K562 (cell line): ENCODE data around the gene KCNN3. TPM values are rescaled to one million over a fixed set of nuclear protein-coding genes. Genes with fewer than 3 reads are reported as not detected.

Source experiments
- ATAC-seq: fragments of 200-7000 bp; cut with Tn5 transposase; 3 replicates; pipeline ENCODE4 v1.9.1; 2020; ENCODE audit warnings: moderate library complexity
- BruUV-seq: library from RNA; stranded (reverse); fragments of 400-500 nt; replicated peaks from 2 replicates; lab custom pipeline; 2021; lab: Mats Ljungman, UMichigan
- CTCF ChIA-PET: fragments of 300-600 bp; formaldehyde crosslinking; extraction: SDS; loops from one replicate; lab custom pipeline; 2021; ENCODE audit warnings: low intra/inter-chr PET ratio; lab: Yijun Ruan, JAX
- POLR2A ChIA-PET: fragments of 300-600, 350-650 bp; sonication (Branson Sonifier 250); formaldehyde crosslinking; extraction: SDS; loops from one replicate; lab custom pipeline; 2021; ENCODE audit warnings: antibody characterized with exemption, inconsistent platforms; lab: Yijun Ruan, JAX
- DNase-seq, 4 experiments: peaks; one replicate each; pipeline versions ENCODE4 v3.0.0 to v3.0.0-alpha.2; 2011 to 2018; ENCODE audit warnings: low spot score in 3 of 4, mixed read lengths in 3 of 4; ENCODE audit errors: extremely low read depth in 1 of 4
- FAIRE-seq: peaks from 2 replicates; lab custom pipeline; 2011; peaks lifted over from hg19 to GRCh38; lab: Jason Lieb, UNC
- H2AFZ ChIP-seq: 2 replicates; pipeline ENCODE4 v1.6.0; 2011; ENCODE audit warnings: low read depth, low read length, control low read depth, inconsistent platforms
- H3K27ac ChIP-seq: fragments of 200-600 bp; 3 replicates; pipeline ENCODE4 v1.8.0; 2011; ENCODE audit warnings: low read depth, mild to moderate bottlenecking, control low read depth, inconsistent platforms, low read length, moderate library complexity, mixed read lengths; ENCODE audit errors: extremely low read depth
- H3K27me3 ChIP-seq, 2 experiments: fragments of 300-600 bp in 1 of 2; 2 replicates in 1 of 2; 3 replicates in 1 of 2; pipeline versions ENCODE4 v1.6.0 to v1.8.0; 2011; ENCODE audit warnings: inconsistent platforms in 2 of 2, low read length in 2 of 2, mild to moderate bottlenecking in 1 of 2, mixed read lengths in 1 of 2, moderate library complexity in 1 of 2; ENCODE audit not compliant: control insufficient read depth in 2 of 2, insufficient read depth in 2 of 2
- H3K36me3 ChIP-seq: fragments of 300-600 bp; 3 replicates; pipeline ENCODE4 v1.8.0; 2011; ENCODE audit warnings: mild to moderate bottlenecking, low read length, inconsistent platforms; ENCODE audit not compliant: control insufficient read depth, insufficient read depth
- H3K4me1 ChIP-seq, 2 experiments: fragments of 200-600 bp in 1 of 2; replicated peaks in 1 of 2; 2 replicates in 1 of 2; 3 replicates in 1 of 2; pipeline versions ENCODE4 v1.5.1 to v1.8.0; 2011; ENCODE audit warnings: inconsistent platforms in 2 of 2, low read length in 2 of 2, mild to moderate bottlenecking in 1 of 2, mixed read lengths in 1 of 2, moderate library complexity in 1 of 2; ENCODE audit not compliant: control insufficient read depth in 2 of 2, insufficient read depth in 2 of 2
- H3K4me2 ChIP-seq: 2 replicates; pipeline ENCODE4 v1.6.1; 2011; ENCODE audit warnings: low read length, control low read depth, inconsistent platforms, mixed read lengths; ENCODE audit not compliant: insufficient read depth
- H3K4me3 ChIP-seq: fragments of 200-600 bp; sonication (generic), shearing (Covaris generic); 2 replicates; pipeline ENCODE4 v1.5.1; 2016; ENCODE audit warnings: control low read depth, inconsistent platforms
- H3K79me2 ChIP-seq: fragments of 200-600 bp; 3 replicates; pipeline ENCODE4 v1.8.0; 2011; ENCODE audit warnings: low read length, inconsistent platforms; ENCODE audit not compliant: control insufficient read depth, insufficient read depth
- H3K9ac ChIP-seq, 2 experiments: 2 replicates each; pipeline versions ENCODE4 v1.6.0 to v1.6.1; 2011; ENCODE audit warnings: low read depth in 2 of 2, low read length in 2 of 2, control low read depth in 1 of 2, inconsistent platforms in 1 of 2, mild to moderate bottlenecking in 1 of 2, mixed read lengths in 1 of 2; ENCODE audit not compliant: insufficient read depth in 1 of 2
- H3K9me1 ChIP-seq: one replicate; pipeline ENCODE4 v1.6.0; 2011; ENCODE audit warnings: inconsistent platforms, mild to moderate bottlenecking, low read length, moderate library complexity; ENCODE audit not compliant: control insufficient read depth, insufficient read depth
- H3K9me3 ChIP-seq: replicated peaks from 2 replicates; pipeline ENCODE4 v1.5.1; 2011; ENCODE audit warnings: low read depth, low read length, inconsistent platforms; ENCODE audit not compliant: control insufficient read depth, insufficient read depth
- H4K20me1 ChIP-seq: replicated peaks from 2 replicates; pipeline ENCODE4 v1.6.1; 2011; ENCODE audit warnings: low read length, inconsistent platforms, mixed read lengths; ENCODE audit not compliant: control insufficient read depth, insufficient read depth
- HMG20B ChIP-seq: fragments of 250-450 bp; sonication (Bioruptor Pico); IDR thresholded peaks from 2 replicates; pipeline ENCODE4 v1.5.0; 2021; ENCODE audit warnings: mild to moderate bottlenecking
- NR3C1 ChIP-seq: sonication (generic); formaldehyde crosslinking; IDR thresholded peaks from 2 replicates; pipeline ENCODE4 v1.8.1; 2022; ENCODE audit warnings: missing genetic modification reagents
- WGBS: fragments of 100-300 bp; shearing (Covaris generic); methylation state at CpG from one replicate; pipeline ENCODE4 v1.1.6; 2016; ENCODE audit warnings: low coverage, mixed read lengths; ENCODE audit not compliant: insufficient coverage; ENCODE audit errors: missing lambda C conversion rate; 5-methylcytosine and 5-hydroxymethylcytosine counted together
- in situ Hi-C: fragments of 300-500 bp; cut with MboI; formaldehyde crosslinking; loops from 4 replicates; pipeline ENCODE4 v1.15.0; 2018; ENCODE audit warnings: inconsistent platforms, mixed read lengths
- intact Hi-C: fragments of 100-400 bp; cut with micrococcal nuclease; formaldehyde crosslinking; loops from 2 replicates; pipeline ENCODE4 v1.14.2; 2022
- polyA plus RNA-seq, 8 experiments: library from polyadenylated mRNA; depleted of rRNA in 4 of 8; stranded (reverse) in 5 of 8; unstranded in 3 of 8; fragments of >200 nt; fragmentation: Nextera tagmentation in 2 of 8; fragmentation: Illumina TruSeq in 1 of 8; extraction: Ambion mirVana in 2 of 8; extraction: Trizol in 1 of 8; gene quantifications; 2 replicates each; pipeline versions ENCODE4 v1.2.1 to v1.2.3, GENCODE V29; 2011 to 2014; ENCODE audit warnings: inconsistent platforms in 1 of 8, missing spikeins in 1 of 8
- total RNA-seq, 7 experiments: library from RNA; depleted of rRNA in 6 of 7; stranded (reverse); fragments of >200 nt in 6 of 7; fragmentation: Illumina TruSeq in 2 of 7; extraction: Trizol in 2 of 7; gene quantifications; 2 replicates each; pipeline versions ENCODE4 v1.2.1 to v1.2.3, GENCODE V29; 2011 to 2021; ENCODE audit warnings: low replicate concordance in 1 of 7
- TF ChIP-seq, protein P1 (sequence below): fragments of 450-650 bp; conservative IDR thresholded peaks from 2 replicates; pipeline ENCODE4 v1.6.1; 2016; ENCODE audit warnings: missing genetic modification characterization, low read depth, mild to moderate bottlenecking, missing compliant biosample characterization, moderate library complexity
- TF ChIP-seq, protein P2 (sequence below): IDR thresholded peaks from 2 replicates; pipeline ENCODE4 v1.6.1; 2011; ENCODE audit not compliant: insufficient read length; ENCODE audit errors: extremely low read depth
- TF ChIP-seq, protein P3 (sequence below): sonication (generic); formaldehyde crosslinking; IDR thresholded peaks from 2 replicates; pipeline ENCODE4 v1.8.1; 2023; ENCODE audit warnings: mild to moderate bottlenecking, missing genetic modification reagents, moderate library complexity
- TF ChIP-seq, protein P4 (sequence below): fragments of 250-450 bp; sonication (Bioruptor Pico); IDR thresholded peaks from 2 replicates; pipeline ENCODE4 v1.5.1; 2021; ENCODE audit warnings: mild to moderate bottlenecking
- TF ChIP-seq, protein P5 (sequence below): sonication (generic); formaldehyde crosslinking; IDR thresholded peaks from 2 replicates; pipeline ENCODE4 v1.8.1; 2023; ENCODE audit warnings: missing genetic modification reagents, mild to moderate bottlenecking, borderline replicate concordance

Gene KCNN3
- total and polyA plus RNA-seq, 9 of the 15 experiments (the other 6 are each of a cell fraction or from before 2014, with no cell fraction given), result 0.02 to 0.03 TPM; not detected in 7

DNA sequence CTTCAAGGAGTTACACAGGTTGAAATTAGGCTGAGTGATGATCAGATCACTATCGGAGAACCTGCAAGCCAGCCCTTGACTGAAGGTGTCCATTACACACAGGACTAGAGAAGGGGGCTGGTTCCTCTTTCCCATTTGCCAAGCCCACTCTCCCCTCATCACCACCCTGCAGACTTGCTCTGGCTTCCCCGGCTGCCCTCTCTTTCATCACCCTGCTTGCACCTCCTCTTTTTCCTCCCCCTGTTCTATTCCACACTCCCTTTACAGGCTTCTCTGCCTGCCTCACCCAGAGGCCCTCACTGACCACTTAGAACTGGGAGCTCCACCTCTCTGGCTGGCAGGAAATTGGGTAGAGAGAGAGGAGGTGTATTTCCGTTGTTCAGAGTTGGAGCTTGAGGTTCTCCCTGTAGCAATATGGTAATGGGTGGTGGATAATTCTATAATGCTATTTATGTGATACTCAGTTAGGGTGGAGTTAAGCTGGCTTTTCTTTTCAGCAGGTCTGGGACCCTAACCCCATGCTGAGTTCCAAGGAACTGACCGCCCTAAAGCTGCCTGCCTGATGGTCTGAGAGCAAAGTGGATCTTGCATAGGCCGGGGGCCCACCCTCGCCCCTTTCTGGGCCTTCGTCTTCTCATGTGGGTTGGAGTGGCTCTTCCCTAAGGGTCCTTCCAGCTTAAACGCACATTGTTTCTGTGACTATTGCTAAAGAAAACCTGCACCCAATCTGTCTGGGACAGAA, 150.3 kb downstream of the KCNN3 start:
- H3K4me3 ChIP-seq, result no peak overlapping the region
- H3K9me1 ChIP-seq, result no peaks in the 10 kb centered on the region
- intact Hi-C loops (no loop called here), in situ Hi-C loops (no loop called here)
- FAIRE-seq (no peak), DNase-seq (no peak), ATAC-seq (no peak)
- H3K79me2 ChIP-seq, result no peaks in the 10 kb centered on the region
- BruUV-seq, result no TSS peak
- H3K36me3 ChIP-seq, result no peaks in the 10 kb centered on the region
- peaks cover 38 to 47% of the 10 kb centered on the region in 2 experiments for H3K27me3 ChIP-seq
- H3K27ac ChIP-seq, result no peak overlapping the region
- no peak overlapping the region for H3K4me2 ChIP-seq
- ChIA-PET POLR2A (interaction anchor here (1.0 kb wide), 1 partner anchor 10 kb away, joined by 3 read pairs; no protein-coding TSS in a partner anchor), CTCF (no interaction called here)
- 0 out of 5 replicates have a peak, but pooled peaks cover 0 to 3% of the 10 kb centered on the region in 2 experiments for H3K4me1 ChIP-seq
- H3K9me3 ChIP-seq, result no peaks in the 10 kb centered on the region
- TF ChIP-seq HMG20B (no peak), NR3C1 (no peak)
- TF ChIP-seq, protein P1, sequence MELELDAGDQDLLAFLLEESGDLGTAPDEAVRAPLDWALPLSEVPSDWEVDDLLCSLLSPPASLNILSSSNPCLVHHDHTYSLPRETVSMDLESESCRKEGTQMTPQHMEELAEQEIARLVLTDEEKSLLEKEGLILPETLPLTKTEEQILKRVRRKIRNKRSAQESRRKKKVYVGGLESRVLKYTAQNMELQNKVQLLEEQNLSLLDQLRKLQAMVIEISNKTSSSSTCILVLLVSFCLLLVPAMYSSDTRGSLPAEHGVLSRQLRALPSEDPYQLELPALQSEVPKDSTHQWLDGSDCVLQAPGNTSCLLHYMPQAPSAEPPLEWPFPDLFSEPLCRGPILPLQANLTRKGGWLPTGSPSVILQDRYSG (tag), result no peak
- TF ChIP-seq, protein P2, sequence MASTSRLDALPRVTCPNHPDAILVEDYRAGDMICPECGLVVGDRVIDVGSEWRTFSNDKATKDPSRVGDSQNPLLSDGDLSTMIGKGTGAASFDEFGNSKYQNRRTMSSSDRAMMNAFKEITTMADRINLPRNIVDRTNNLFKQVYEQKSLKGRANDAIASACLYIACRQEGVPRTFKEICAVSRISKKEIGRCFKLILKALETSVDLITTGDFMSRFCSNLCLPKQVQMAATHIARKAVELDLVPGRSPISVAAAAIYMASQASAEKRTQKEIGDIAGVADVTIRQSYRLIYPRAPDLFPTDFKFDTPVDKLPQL, result no peak
- TF ChIP-seq, protein P3, sequence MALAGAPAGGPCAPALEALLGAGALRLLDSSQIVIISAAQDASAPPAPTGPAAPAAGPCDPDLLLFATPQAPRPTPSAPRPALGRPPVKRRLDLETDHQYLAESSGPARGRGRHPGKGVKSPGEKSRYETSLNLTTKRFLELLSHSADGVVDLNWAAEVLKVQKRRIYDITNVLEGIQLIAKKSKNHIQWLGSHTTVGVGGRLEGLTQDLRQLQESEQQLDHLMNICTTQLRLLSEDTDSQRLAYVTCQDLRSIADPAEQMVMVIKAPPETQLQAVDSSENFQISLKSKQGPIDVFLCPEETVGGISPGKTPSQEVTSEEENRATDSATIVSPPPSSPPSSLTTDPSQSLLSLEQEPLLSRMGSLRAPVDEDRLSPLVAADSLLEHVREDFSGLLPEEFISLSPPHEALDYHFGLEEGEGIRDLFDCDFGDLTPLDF (CRISPR knock-in tag), result no peak
- TF ChIP-seq, protein P4, sequence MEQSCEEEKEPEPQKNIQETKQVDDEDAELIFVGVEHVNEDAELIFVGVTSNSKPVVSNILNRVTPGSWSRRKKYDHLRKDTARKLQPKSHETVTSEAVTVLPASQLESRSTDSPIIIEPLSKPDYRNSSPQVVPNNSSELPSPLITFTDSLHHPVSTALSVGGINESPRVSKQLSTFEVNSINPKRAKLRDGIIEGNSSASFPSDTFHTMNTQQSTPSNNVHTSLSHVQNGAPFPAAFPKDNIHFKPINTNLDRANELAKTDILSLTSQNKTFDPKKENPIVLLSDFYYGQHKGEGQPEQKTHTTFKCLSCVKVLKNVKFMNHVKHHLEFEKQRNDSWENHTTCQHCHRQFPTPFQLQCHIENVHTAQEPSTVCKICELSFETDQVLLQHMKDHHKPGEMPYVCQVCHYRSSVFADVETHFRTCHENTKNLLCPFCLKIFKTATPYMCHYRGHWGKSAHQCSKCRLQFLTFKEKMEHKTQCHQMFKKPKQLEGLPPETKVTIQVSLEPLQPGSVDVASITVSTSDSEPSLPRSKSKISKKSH (CRISPR knock-in tag), result no peak
- TF ChIP-seq, protein P5, sequence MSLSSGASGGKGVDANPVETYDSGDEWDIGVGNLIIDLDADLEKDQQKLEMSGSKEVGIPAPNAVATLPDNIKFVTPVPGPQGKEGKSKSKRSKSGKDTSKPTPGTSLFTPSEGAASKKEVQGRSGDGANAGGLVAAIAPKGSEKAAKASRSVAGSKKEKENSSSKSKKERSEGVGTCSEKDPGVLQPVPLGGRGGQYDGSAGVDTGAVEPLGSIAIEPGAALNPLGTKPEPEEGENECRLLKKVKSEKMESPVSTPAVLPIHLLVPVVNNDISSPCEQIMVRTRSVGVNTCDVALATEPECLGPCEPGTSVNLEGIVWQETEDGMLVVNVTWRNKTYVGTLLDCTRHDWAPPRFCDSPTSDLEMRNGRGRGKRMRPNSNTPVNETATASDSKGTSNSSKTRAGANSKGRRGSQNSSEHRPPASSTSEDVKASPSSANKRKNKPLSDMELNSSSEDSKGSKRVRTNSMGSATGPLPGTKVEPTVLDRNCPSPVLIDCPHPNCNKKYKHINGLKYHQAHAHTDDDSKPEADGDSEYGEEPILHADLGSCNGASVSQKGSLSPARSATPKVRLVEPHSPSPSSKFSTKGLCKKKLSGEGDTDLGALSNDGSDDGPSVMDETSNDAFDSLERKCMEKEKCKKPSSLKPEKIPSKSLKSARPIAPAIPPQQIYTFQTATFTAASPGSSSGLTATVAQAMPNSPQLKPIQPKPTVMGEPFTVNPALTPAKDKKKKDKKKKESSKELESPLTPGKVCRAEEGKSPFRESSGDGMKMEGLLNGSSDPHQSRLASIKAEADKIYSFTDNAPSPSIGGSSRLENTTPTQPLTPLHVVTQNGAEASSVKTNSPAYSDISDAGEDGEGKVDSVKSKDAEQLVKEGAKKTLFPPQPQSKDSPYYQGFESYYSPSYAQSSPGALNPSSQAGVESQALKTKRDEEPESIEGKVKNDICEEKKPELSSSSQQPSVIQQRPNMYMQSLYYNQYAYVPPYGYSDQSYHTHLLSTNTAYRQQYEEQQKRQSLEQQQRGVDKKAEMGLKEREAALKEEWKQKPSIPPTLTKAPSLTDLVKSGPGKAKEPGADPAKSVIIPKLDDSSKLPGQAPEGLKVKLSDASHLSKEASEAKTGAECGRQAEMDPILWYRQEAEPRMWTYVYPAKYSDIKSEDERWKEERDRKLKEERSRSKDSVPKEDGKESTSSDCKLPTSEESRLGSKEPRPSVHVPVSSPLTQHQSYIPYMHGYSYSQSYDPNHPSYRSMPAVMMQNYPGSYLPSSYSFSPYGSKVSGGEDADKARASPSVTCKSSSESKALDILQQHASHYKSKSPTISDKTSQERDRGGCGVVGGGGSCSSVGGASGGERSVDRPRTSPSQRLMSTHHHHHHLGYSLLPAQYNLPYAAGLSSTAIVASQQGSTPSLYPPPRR, result no peak
- no peak overlapping the region for H3K9ac ChIP-seq
- H2AFZ ChIP-seq, result no peak overlapping the region
- H4K20me1 ChIP-seq, result 0 out of 2 replicates have a peak, but pooled peaks cover 5% of the 10 kb centered on the region
- 6% methylated on average over 8 of the region's 8 CpGs for WGBS
